GM12878 (cell line): ENCODE data around the gene SERPINA4.

Experiments
- CTCF ChIP-seq, 3 experiments: IDR thresholded peaks in 2 of 3; conservative IDR thresholded peaks in 1 of 3; 2 replicates each; pipeline ENCODE4 v1.5.1; 2011; ENCODE audit warnings: low read depth in 3 of 3, low read length in 3 of 3, mild to moderate bottlenecking in 3 of 3, control low read depth in 2 of 3, moderate library complexity in 2 of 3, inconsistent platforms in 1 of 3, mixed read lengths in 1 of 3; ENCODE audit not compliant: control insufficient read depth in 2 of 3, insufficient read depth in 1 of 3; ENCODE audit errors: extremely low read depth in 1 of 3
- MTA3 ChIP-seq: IDR thresholded peaks from 2 replicates; pipeline ENCODE4 v1.6.1; 2012; ENCODE audit warnings: low read length, inconsistent platforms, borderline replicate concordance
- NFIC ChIP-seq: IDR thresholded peaks from 2 replicates; pipeline ENCODE4 v1.6.1; 2012; ENCODE audit warnings: low read depth, mild to moderate bottlenecking, inconsistent platforms, low read length, moderate library complexity
- POLR2AphosphoS5 ChIP-seq: IDR thresholded peaks from 2 replicates; pipeline ENCODE4 v1.6.1; 2011; ENCODE audit warnings: mild to moderate bottlenecking, low read length, inconsistent platforms
- SPI1 ChIP-seq: IDR thresholded peaks from 2 replicates; pipeline ENCODE4 v1.6.1; 2011; ENCODE audit warnings: low read depth, mild to moderate bottlenecking, low read length, moderate library complexity, borderline replicate concordance; ENCODE audit not compliant: insufficient read depth
- SRF ChIP-seq, 2 experiments: IDR thresholded peaks; 2 replicates each; pipeline ENCODE4 v1.6.1; 2011; ENCODE audit warnings: low read depth in 2 of 2, low read length in 2 of 2, mild to moderate bottlenecking in 1 of 2, moderate library complexity in 1 of 2
- SUZ12 ChIP-seq: fragments of 200-600 bp; sonication (generic); IDR thresholded peaks from one replicate; pipeline ENCODE4 v1.6.1; 2018; ENCODE audit warnings: antibody characterized with exemption, mild to moderate bottlenecking; ENCODE audit not compliant: unreplicated experiment
- USF2 ChIP-seq: IDR thresholded peaks from 2 replicates; pipeline ENCODE4 v1.6.1; 2011; ENCODE audit warnings: low read depth, low read length, improper control_type of control experiment, borderline replicate concordance

GRCh38 chr14:94522115-94522724, 39.0 kb upstream of the SERPINA4 start:
- TF ChIP-seq USF2 = no peak
- no peak for TF ChIP-seq CTCF (IDR thresholded peaks at IDR 0.05 in 2 of 3, conservative IDR thresholded peaks at IDR 0.05 in 1 of 3; ENCODE audit: control insufficient read depth in 2 of 3, extremely low read depth in 1 of 3, insufficient read depth in 1 of 3, low read depth in 3 of 3, low read length in 3 of 3)
- TF ChIP-seq POLR2AphosphoS5 = no peak
- no peak for TF ChIP-seq MTA3
- TF ChIP-seq SRF (IDR thresholded peaks at IDR 0.05; ENCODE audit: low read depth in 2 of 2, low read length in 2 of 2) = no peak
- no peak for TF ChIP-seq SUZ12
- no peak for TF ChIP-seq NFIC
- no peak for TF ChIP-seq SPI1
